Muscle layer of colon (tissue), 2 donors: Measurements from ENCODE around the gene TRIM52.
A peak's percentile ranks its signal among the peaks of the same experiment; 100 is the strongest.
"Not testable (repeated sequence)": the region's sequence is repeated elsewhere in the genome, so short reads cannot be mapped to it uniquely, and the experiment has no call there.

Experiments
- H3K27ac ChIP-seq: one replicate; pipeline ENCODE4 v1.7.0; 2013; ENCODE audit warnings: low read depth, mild to moderate bottlenecking, low read length, moderate library complexity
- H3K27me3 ChIP-seq, 2 donors: one replicate each; pipeline ENCODE4 v1.7.0; 2013; ENCODE audit warnings: low read length in 2 of 2, mild to moderate bottlenecking in 2 of 2; ENCODE audit not compliant: insufficient read depth in 2 of 2, control insufficient read depth in 1 of 2
- H3K36me3 ChIP-seq: one replicate; pipeline ENCODE4 v1.7.0; 2013; ENCODE audit warnings: mild to moderate bottlenecking, low read length; ENCODE audit not compliant: insufficient read depth
- H3K4me1 ChIP-seq: one replicate; pipeline ENCODE4 v1.7.0; 2013; ENCODE audit warnings: mild to moderate bottlenecking, low read length; ENCODE audit not compliant: insufficient read depth
- H3K4me3 ChIP-seq, 2 donors: one replicate each; pipeline ENCODE4 v1.7.0; 2013; ENCODE audit warnings: low read length in 2 of 2, low read depth in 1 of 2, mild to moderate bottlenecking in 1 of 2, moderate library complexity in 1 of 2
- H3K9ac ChIP-seq: one replicate; pipeline ENCODE4 v1.7.0; 2013; ENCODE audit warnings: low read length
- H3K9me3 ChIP-seq: one replicate; pipeline ENCODE4 v1.7.0; 2013; ENCODE audit warnings: mild to moderate bottlenecking, low read length
- donor health status: abdominal sarcoma.
- donor health status: Adenocarcinoma of cecum.

TRIM52 gene

GRCh38 chr5:181217111-181217802 lies 43.7 kb downstream of the TRIM52 start:
- Histone ChIP-seq H3K4me1 (peaks cover 6% of the 10 kb centered on the region), H3K27ac (peak overlapping the region; percentile 41), H3K36me3 (no peaks in the 10 kb centered on the region), H3K9ac (peak overlapping the region; percentile 35), H3K4me3 (peak overlapping the region; percentile 47 to 70), H3K9me3 (no peaks in the 10 kb centered on the region), H3K27me3 (no peaks in the 10 kb centered on the region)

DNA sequence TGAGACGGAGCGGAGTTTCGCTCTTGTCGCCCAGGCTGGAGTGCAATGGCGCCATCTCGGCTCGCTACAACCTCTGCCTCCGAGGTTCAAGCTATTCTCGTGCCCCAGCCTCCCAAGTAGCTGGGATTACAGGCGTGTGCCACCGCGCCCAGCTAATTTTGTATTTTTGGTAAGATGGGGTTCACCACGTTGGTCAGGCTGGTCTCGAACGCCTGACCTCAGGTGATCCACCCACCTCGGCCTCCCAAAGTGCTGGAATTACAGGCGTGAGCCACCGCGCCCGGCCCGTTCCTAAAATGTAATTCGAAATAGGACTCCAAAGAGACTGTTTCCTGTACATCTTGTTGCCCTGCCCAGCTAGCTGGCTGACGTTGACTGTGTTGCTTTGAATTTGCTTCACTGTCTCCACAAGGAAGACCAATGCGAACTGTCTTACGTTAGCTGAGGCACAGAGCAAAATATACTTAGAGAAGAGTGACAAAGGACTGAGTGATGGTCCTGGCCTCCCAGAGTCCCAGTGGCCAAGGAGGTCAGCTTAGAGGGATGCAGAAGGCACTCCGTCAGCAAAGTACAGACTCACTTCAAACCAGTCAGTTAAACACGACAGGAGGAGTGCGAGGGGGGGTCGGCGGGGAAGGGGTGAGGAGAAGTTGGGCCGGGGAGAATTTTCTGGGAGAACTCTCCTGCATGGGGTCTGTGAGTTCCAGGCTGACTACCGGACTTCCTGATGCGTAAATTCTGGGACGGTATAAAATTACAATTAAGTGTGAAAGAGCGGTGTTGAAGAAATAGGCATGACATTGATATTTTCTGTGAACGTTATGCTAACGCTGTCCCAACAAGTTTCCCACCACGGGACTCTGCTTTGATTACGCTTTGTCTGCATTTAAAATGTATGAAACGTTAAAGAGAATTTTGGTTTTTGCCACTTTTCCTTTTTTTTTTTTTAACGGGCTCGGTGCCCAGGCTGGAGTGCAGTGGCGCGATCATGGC lies 44.6 kb downstream of the TRIM52 start:
- no peak overlapping the region for H3K27ac ChIP-seq
- H3K4me3 ChIP-seq, result peak overlapping the region in 1 of 2 donors; percentile 42
- peaks cover 6% of the 10 kb centered on the region for H3K4me1 ChIP-seq
- H3K9ac ChIP-seq, result no peak overlapping the region
- no peaks in the 10 kb centered on the region for H3K9me3 ChIP-seq
- H3K27me3 ChIP-seq, result no peaks in the 10 kb centered on the region
- no peaks in the 10 kb centered on the region for H3K36me3 ChIP-seq

- H3K9me3 ChIP-seq, H3K4me3 ChIP-seq, H3K27ac ChIP-seq, H3K36me3 ChIP-seq, H3K27me3 ChIP-seq, H3K4me1 ChIP-seq, H3K9ac ChIP-seq: not testable (repeated sequence)
Observed at GRCh38 chr5:181214249-181214648, 46.7 kb downstream of the TRIM52 start.

DNA sequence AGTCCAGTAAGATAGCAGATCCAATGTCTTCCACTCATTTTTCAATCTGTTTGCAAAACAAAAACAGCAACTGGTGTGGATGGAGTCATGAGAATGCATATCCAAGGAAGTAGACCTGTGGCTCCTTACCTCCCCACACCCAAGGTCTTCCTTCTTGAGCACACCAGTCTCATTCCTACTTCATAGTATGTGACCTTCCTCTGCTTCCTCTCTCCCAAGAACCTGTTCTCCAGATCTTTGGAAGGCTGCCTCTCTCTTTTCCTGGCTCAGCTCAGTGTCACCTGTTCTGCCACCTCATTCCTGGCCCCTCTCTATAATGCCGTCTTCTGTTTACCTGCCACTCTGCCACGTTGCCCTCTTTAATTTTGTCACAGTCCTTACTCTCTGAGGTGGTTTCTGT lies 48.0 kb downstream of the TRIM52 start:
- H3K4me1 ChIP-seq, result peaks cover 6% of the 10 kb centered on the region
- H3K9ac ChIP-seq, result no peak overlapping the region
- H3K9me3 ChIP-seq, result no peaks in the 10 kb centered on the region
- H3K27me3 ChIP-seq, result no peaks in the 10 kb centered on the region
- H3K4me3 ChIP-seq, result no peak overlapping the region
- no peak overlapping the region for H3K27ac ChIP-seq
- H3K36me3 ChIP-seq, result no peaks in the 10 kb centered on the region

GRCh38 chr5:181212080-181212479 lies 48.9 kb downstream of the TRIM52 start:
- Histone ChIP-seq H3K4me1 (peaks cover 6% of the 10 kb centered on the region), H3K36me3 (no peaks in the 10 kb centered on the region), H3K9ac (no peak overlapping the region), H3K4me3 (no peak overlapping the region), H3K9me3 (no peaks in the 10 kb centered on the region), H3K27me3 (no peaks in the 10 kb centered on the region), H3K27ac (no peak overlapping the region)

- Histone ChIP-seq H3K36me3 (no peaks in the 10 kb centered on the region), H3K27me3 (no peaks in the 10 kb centered on the region), H3K9ac (no peak overlapping the region), H3K4me1 (peaks cover 3% of the 10 kb centered on the region), H3K4me3 (no peak overlapping the region), H3K9me3 (no peaks in the 10 kb centered on the region), H3K27ac (no peak overlapping the region)
Observed at GRCh38 chr5:181211208-181211607, 49.7 kb downstream of the TRIM52 start.

- H3K36me3 ChIP-seq, H3K9me3 ChIP-seq, H3K27me3 ChIP-seq, H3K4me3 ChIP-seq, H3K27ac ChIP-seq, H3K9ac ChIP-seq, H3K4me1 ChIP-seq: not testable (repeated sequence)
Observed at GRCh38 chr5:181210698-181211097, 50.2 kb downstream of the TRIM52 start.

DNA sequence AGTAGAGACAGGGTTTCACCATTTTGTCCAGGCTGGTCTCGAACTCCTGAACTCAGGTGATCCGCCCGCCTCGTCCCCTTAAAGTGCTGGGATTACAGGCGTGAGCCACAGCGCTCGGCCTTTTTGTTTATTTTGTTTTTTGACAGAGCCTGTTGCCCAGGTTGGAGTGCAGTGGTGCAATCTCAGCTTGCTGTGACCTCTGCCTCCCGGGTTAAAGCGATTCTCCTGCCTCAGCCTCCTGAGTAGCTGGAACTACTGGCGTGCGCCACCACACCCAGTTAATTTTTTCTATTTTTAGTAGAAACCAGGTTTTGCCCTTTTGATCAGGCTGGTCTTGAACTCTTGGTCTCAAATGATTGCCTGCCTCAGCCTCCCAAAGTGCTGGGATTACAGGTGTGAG lies 50.8 kb downstream of the TRIM52 start:
- H3K9ac ChIP-seq, H3K27ac ChIP-seq, H3K4me3 ChIP-seq, H3K9me3 ChIP-seq, H3K27me3 ChIP-seq, H3K36me3 ChIP-seq: not testable (repeated sequence)
- H3K4me1 ChIP-seq, result peaks cover 11% of the 10 kb centered on the region

GRCh38 chr5:181209006-181209405 lies 51.9 kb downstream of the TRIM52 start:
- not testable (repeated sequence) for H3K27ac ChIP-seq, H3K9ac ChIP-seq, H3K27me3 ChIP-seq, H3K4me3 ChIP-seq, H3K9me3 ChIP-seq, H3K36me3 ChIP-seq
- H3K4me1 ChIP-seq, result peaks cover 16% of the 10 kb centered on the region

- Histone ChIP-seq H3K4me1 (peaks cover 19% of the 10 kb centered on the region), H3K9ac (no peak overlapping the region), H3K27ac (no peak overlapping the region), H3K36me3 (no peaks in the 10 kb centered on the region), H3K4me3 (peak overlapping the region in 1 of 2 donors; percentile 54), H3K27me3 (peaks cover 0 to 17% of the 10 kb centered on the region in 2 donors), H3K9me3 (no peaks in the 10 kb centered on the region)
Observed at GRCh38 chr5:181207960-181208253, 53.0 kb downstream of the TRIM52 start.

GRCh38 chr5:181207214-181207959 lies 53.6 kb downstream of the TRIM52 start:
- Histone ChIP-seq H3K4me3 (peak overlapping the region; percentile 27 to 54), H3K9me3 (no peaks in the 10 kb centered on the region), H3K27me3 (peaks cover 0 to 17% of the 10 kb centered on the region in 2 donors), H3K4me1 (peaks cover 19% of the 10 kb centered on the region), H3K36me3 (no peaks in the 10 kb centered on the region), H3K9ac (peak overlapping the region; percentile 7), H3K27ac (peak overlapping the region; percentile 14)
